Neural cell (in vitro differentiated cells): ENCODE measurements around the gene WNT7A.

Experiments used
- CTCF ChIP-seq: fragments of 450-650 bp; IDR thresholded peaks from 2 replicates; pipeline ENCODE4 v1.5.1; 2014; ENCODE audit warnings: antibody characterized with exemption, mild to moderate bottlenecking, moderate library complexity; ENCODE audit not compliant: poor library complexity, severe bottlenecking
- EP300 ChIP-seq: fragments of 450-650 bp; conservative IDR thresholded peaks from 2 replicates; pipeline ENCODE4 v1.6.1; 2014; ENCODE audit warnings: antibody characterized with exemption, mild to moderate bottlenecking, moderate library complexity; ENCODE audit not compliant: poor library complexity, severe bottlenecking

- TF ChIP-seq CTCF, result no peak
- TF ChIP-seq EP300, result no peak
Observed at GRCh38 chr3:13854492-13854891, 25.4 kb downstream of the WNT7A start.
